Keratinocyte (primary cell): ENCODE data around the gene CCDC82.

Experiments used
- CTCF ChIP-seq, 3 experiments: IDR thresholded peaks in 1 of 3; conservative IDR thresholded peaks in 1 of 3; optimal IDR thresholded peaks in 1 of 3; 2 replicates in 2 of 3; 3 replicates in 1 of 3; pipeline versions ENCODE3 to v1.5.1; 2011; ENCODE audit warnings: low read length in 3 of 3, mild to moderate bottlenecking in 3 of 3, moderate library complexity in 2 of 3, control low read depth in 1 of 3, inconsistent platforms in 1 of 3; ENCODE audit not compliant: insufficient read depth in 2 of 3; ENCODE audit errors: extremely low read depth in 1 of 3
- EZH2 ChIP-seq: IDR thresholded peaks from one replicate; pipeline ENCODE4 v1.6.1; 2012; ENCODE audit warnings: inconsistent platforms, mild to moderate bottlenecking, low read length, moderate library complexity

- TF ChIP-seq CTCF (optimal IDR thresholded peaks at IDR 0.05 in 1 of 3, IDR thresholded peaks at IDR 0.05 in 1 of 3, conservative IDR thresholded peaks at IDR 0.05 in 1 of 3; ENCODE audit: extremely low read depth in 1 of 3, insufficient read depth in 2 of 3, low read length in 3 of 3) (no peak), EZH2 (no peak)
Measured at GRCh38 chr11:96388891-96389719, 607 bp downstream of the CCDC82 start.
